K562 (cell line): Measurements from ENCODE around the gene CISTR. TPM values are rescaled to one million over a fixed set of nuclear protein-coding genes. Genes with fewer than 3 reads are reported as not detected.

ENCODE experiments used
- ATAC-seq: fragments of 200-7000 bp; cut with Tn5 transposase; 3 replicates; pipeline ENCODE4 v1.9.1; 2020; ENCODE audit warnings: moderate library complexity
- BruUV-seq: library from RNA; stranded (reverse); fragments of 400-500 nt; replicated peaks from 2 replicates; lab custom pipeline; 2021; lab: Mats Ljungman, UMichigan
- CTCF ChIA-PET: fragments of 300-600 bp; formaldehyde crosslinking; extraction: SDS; loops from one replicate; lab custom pipeline; 2021; ENCODE audit warnings: low intra/inter-chr PET ratio; lab: Yijun Ruan, JAX
- POLR2A ChIA-PET: fragments of 300-600, 350-650 bp; sonication (Branson Sonifier 250); formaldehyde crosslinking; extraction: SDS; loops from one replicate; lab custom pipeline; 2021; ENCODE audit warnings: antibody characterized with exemption, inconsistent platforms; lab: Yijun Ruan, JAX
- DNase-seq, 4 experiments: peaks; one replicate each; pipeline versions ENCODE4 v3.0.0 to v3.0.0-alpha.2; 2011 to 2018; ENCODE audit warnings: low spot score in 3 of 4, mixed read lengths in 3 of 4; ENCODE audit errors: extremely low read depth in 1 of 4
- FAIRE-seq: peaks from 2 replicates; lab custom pipeline; 2011; peaks lifted over from hg19 to GRCh38; lab: Jason Lieb, UNC
- H2AFZ ChIP-seq: 2 replicates; pipeline ENCODE4 v1.6.0; 2011; ENCODE audit warnings: low read depth, low read length, control low read depth, inconsistent platforms
- H3K27ac ChIP-seq: fragments of 200-600 bp; 3 replicates; pipeline ENCODE4 v1.8.0; 2011; ENCODE audit warnings: low read depth, mild to moderate bottlenecking, control low read depth, inconsistent platforms, low read length, moderate library complexity, mixed read lengths; ENCODE audit errors: extremely low read depth
- H3K27me3 ChIP-seq, 2 experiments: fragments of 300-600 bp in 1 of 2; 2 replicates in 1 of 2; 3 replicates in 1 of 2; pipeline versions ENCODE4 v1.6.0 to v1.8.0; 2011; ENCODE audit warnings: inconsistent platforms in 2 of 2, low read length in 2 of 2, mild to moderate bottlenecking in 1 of 2, mixed read lengths in 1 of 2, moderate library complexity in 1 of 2; ENCODE audit not compliant: control insufficient read depth in 2 of 2, insufficient read depth in 2 of 2
- H3K36me3 ChIP-seq: fragments of 300-600 bp; 3 replicates; pipeline ENCODE4 v1.8.0; 2011; ENCODE audit warnings: mild to moderate bottlenecking, low read length, inconsistent platforms; ENCODE audit not compliant: control insufficient read depth, insufficient read depth
- H3K4me1 ChIP-seq, 2 experiments: fragments of 200-600 bp in 1 of 2; replicated peaks in 1 of 2; 2 replicates in 1 of 2; 3 replicates in 1 of 2; pipeline versions ENCODE4 v1.5.1 to v1.8.0; 2011; ENCODE audit warnings: inconsistent platforms in 2 of 2, low read length in 2 of 2, mild to moderate bottlenecking in 1 of 2, mixed read lengths in 1 of 2, moderate library complexity in 1 of 2; ENCODE audit not compliant: control insufficient read depth in 2 of 2, insufficient read depth in 2 of 2
- H3K4me2 ChIP-seq: 2 replicates; pipeline ENCODE4 v1.6.1; 2011; ENCODE audit warnings: low read length, control low read depth, inconsistent platforms, mixed read lengths; ENCODE audit not compliant: insufficient read depth
- H3K4me3 ChIP-seq: fragments of 200-600 bp; sonication (generic), shearing (Covaris generic); 2 replicates; pipeline ENCODE4 v1.5.1; 2016; ENCODE audit warnings: control low read depth, inconsistent platforms
- H3K79me2 ChIP-seq: fragments of 200-600 bp; 3 replicates; pipeline ENCODE4 v1.8.0; 2011; ENCODE audit warnings: low read length, inconsistent platforms; ENCODE audit not compliant: control insufficient read depth, insufficient read depth
- H3K9ac ChIP-seq, 2 experiments: 2 replicates each; pipeline versions ENCODE4 v1.6.0 to v1.6.1; 2011; ENCODE audit warnings: low read depth in 2 of 2, low read length in 2 of 2, control low read depth in 1 of 2, inconsistent platforms in 1 of 2, mild to moderate bottlenecking in 1 of 2, mixed read lengths in 1 of 2; ENCODE audit not compliant: insufficient read depth in 1 of 2
- H3K9me1 ChIP-seq: one replicate; pipeline ENCODE4 v1.6.0; 2011; ENCODE audit warnings: inconsistent platforms, mild to moderate bottlenecking, low read length, moderate library complexity; ENCODE audit not compliant: control insufficient read depth, insufficient read depth
- H3K9me3 ChIP-seq: replicated peaks from 2 replicates; pipeline ENCODE4 v1.5.1; 2011; ENCODE audit warnings: low read depth, low read length, inconsistent platforms; ENCODE audit not compliant: control insufficient read depth, insufficient read depth
- H4K20me1 ChIP-seq: replicated peaks from 2 replicates; pipeline ENCODE4 v1.6.1; 2011; ENCODE audit warnings: low read length, inconsistent platforms, mixed read lengths; ENCODE audit not compliant: control insufficient read depth, insufficient read depth
- BRF1 ChIP-seq: IDR thresholded peaks from 3 replicates; pipeline ENCODE4 v1.6.1; 2011; ENCODE audit warnings: borderline replicate concordance, mild to moderate bottlenecking; ENCODE audit not compliant: insufficient read length; ENCODE audit errors: extremely low read depth
- DMBX1 ChIP-seq: fragments of 250-450 bp; sonication (Bioruptor Pico); IDR thresholded peaks from 2 replicates; pipeline ENCODE4 v1.8.0; 2022; ENCODE audit warnings: inconsistent platforms, mild to moderate bottlenecking, moderate library complexity, borderline replicate concordance
- E2F5 ChIP-seq: sonication (generic); formaldehyde crosslinking; IDR thresholded peaks from 2 replicates; pipeline ENCODE4 v1.8.0; 2022; ENCODE audit warnings: mild to moderate bottlenecking, missing genetic modification reagents
- PBX2 ChIP-seq, 2 experiments: IDR thresholded peaks in 1 of 2; conservative IDR thresholded peaks in 1 of 2; 2 replicates each; pipeline ENCODE4 v1.6.1; 2016; ENCODE audit warnings: low read depth in 2 of 2, mild to moderate bottlenecking in 1 of 2, missing compliant biosample characterization in 1 of 2, missing genetic modification characterization in 1 of 2, moderate library complexity in 1 of 2
- PKNOX1 ChIP-seq: fragments of 450-650 bp; IDR thresholded peaks from 2 replicates; pipeline ENCODE4 v1.6.1; 2016
- ZNF263 ChIP-seq: sonication (generic); formaldehyde crosslinking; IDR thresholded peaks from 2 replicates; pipeline ENCODE4 v1.8.0; 2022; ENCODE audit warnings: mild to moderate bottlenecking, missing genetic modification reagents, borderline replicate concordance
- WGBS: fragments of 100-300 bp; shearing (Covaris generic); methylation state at CpG from one replicate; pipeline ENCODE4 v1.1.6; 2016; ENCODE audit warnings: low coverage, mixed read lengths; ENCODE audit not compliant: insufficient coverage; ENCODE audit errors: missing lambda C conversion rate; 5-methylcytosine and 5-hydroxymethylcytosine counted together
- in situ Hi-C: fragments of 300-500 bp; cut with MboI; formaldehyde crosslinking; loops from 4 replicates; pipeline ENCODE4 v1.15.0; 2018; ENCODE audit warnings: inconsistent platforms, mixed read lengths
- intact Hi-C: fragments of 100-400 bp; cut with micrococcal nuclease; formaldehyde crosslinking; loops from 2 replicates; pipeline ENCODE4 v1.14.2; 2022
- polyA plus RNA-seq, 8 experiments: library from polyadenylated mRNA; depleted of rRNA in 4 of 8; stranded (reverse) in 5 of 8; unstranded in 3 of 8; fragments of >200 nt; fragmentation: Nextera tagmentation in 2 of 8; fragmentation: Illumina TruSeq in 1 of 8; extraction: Ambion mirVana in 2 of 8; extraction: Trizol in 1 of 8; gene quantifications; 2 replicates each; pipeline versions ENCODE4 v1.2.1 to v1.2.3, GENCODE V29; 2011 to 2014; ENCODE audit warnings: inconsistent platforms in 1 of 8, missing spikeins in 1 of 8
- total RNA-seq, 7 experiments: library from RNA; depleted of rRNA in 6 of 7; stranded (reverse); fragments of >200 nt in 6 of 7; fragmentation: Illumina TruSeq in 2 of 7; extraction: Trizol in 2 of 7; gene quantifications; 2 replicates each; pipeline versions ENCODE4 v1.2.1 to v1.2.3, GENCODE V29; 2011 to 2021; ENCODE audit warnings: low replicate concordance in 1 of 7

Gene CISTR
- total and polyA plus RNA-seq, 9 of the 15 experiments (the other 6 are each of a cell fraction or from before 2014, with no cell fraction given), result not detected

GRCh38 chr12:53720946-53721345, 30.8 kb downstream of the CISTR start (continued):
- TF ChIP-seq DMBX1 (CRISPR knock-in tag) (no peak), ZNF263 (CRISPR knock-in tag) (no peak)

- no peaks in the 10 kb centered on the region for H4K20me1 ChIP-seq
- TF ChIP-seq E2F5 (no peak), PKNOX1 (peak; percentile 92), PBX2 (CRISPR knock-in tag; IDR thresholded peaks at IDR 0.05; ENCODE audit: low read depth) (no peak), PBX2 (tag; conservative IDR thresholded peaks at IDR 0.05; ENCODE audit: low read depth) (peak; percentile 70), BRF1 (no peak)
- H3K27me3 ChIP-seq, result peaks cover 0 to 3% of the 10 kb centered on the region in 2 experiments; a peak in 1 of 5 replicates
- 35% methylated on average over 2 of the region's 2 CpGs for WGBS
- H3K4me1 ChIP-seq, result 0 out of 5 replicates have a peak, but pooled peaks cover 0 to 4% of the 10 kb centered on the region in 2 experiments
- H3K4me2 ChIP-seq, result no peak overlapping the region
- H2AFZ ChIP-seq, result peak overlapping the region; percentile 32; the same call in 1 of the 2 replicates
- in situ Hi-C loops, result no loop called here
- H3K79me2 ChIP-seq, result no peaks in the 10 kb centered on the region
- no TSS peak for BruUV-seq
- intact Hi-C loops, result no loop called here
- ChIA-PET CTCF (no interaction called here), POLR2A (interaction anchor here (0.5 to 1.0 kb wide), 4 partner anchors 13 to 266 kb away, joined by 3 to 5 read pairs (median 4); partner anchors contain the start of genes ATF7 and HOXC10)
- H3K27ac ChIP-seq, result no peak overlapping the region
- no peak overlapping the region for H3K9ac ChIP-seq
- H3K9me3 ChIP-seq, result no peaks in the 10 kb centered on the region
- no peaks in the 10 kb centered on the region for H3K36me3 ChIP-seq
- peak; percentile 60 for FAIRE-seq
- no peaks in the 10 kb centered on the region for H3K9me1 ChIP-seq
- H3K4me3 ChIP-seq, result no peak overlapping the region
- peak in 1 of 4 experiments; percentile 35 for DNase-seq
- peak; percentile 76; the same call in 2 of the 3 replicates for ATAC-seq
Measured at GRCh38 chr12:53719649-53720048, 32.1 kb downstream of the CISTR start.
